Stimulated activated naive B cell treated with anti-CD40 and anti-IgM and Interleukin-4, amounts not matched to agents 10 μg/mL and 1 μg/mL and 100 μg/mL, for 72 hours (primary cell): ENCODE measurements around the gene FREM2.

ENCODE experiments used
- ATAC-seq, 2 donors: fragments of 150-1000 bp; cut with Tn5 transposase; replicated peaks; 2 replicates each; pipeline ENCODE4 v1.10.0; 2021; ENCODE audit warnings: moderate library complexity in 1 of 2
- DNase-seq: peaks from one replicate; pipeline ENCODE4 v3.0.0; 2021
- H3K27ac Mint-ChIP-seq: one replicate; pipeline ENCODE4 v1.8.0; 2022; ENCODE audit warnings: mild to moderate bottlenecking, mixed read lengths
- H3K27me3 Mint-ChIP-seq, 2 donors: one replicate each; pipeline ENCODE4 v1.8.0; 2022; ENCODE audit warnings: mixed read lengths in 2 of 2
- H3K36me3 Mint-ChIP-seq, 2 donors: one replicate each; pipeline ENCODE4 v1.8.0; 2022; ENCODE audit warnings: mixed read lengths in 2 of 2, mild to moderate bottlenecking in 1 of 2
- H3K4me1 Mint-ChIP-seq, 2 donors: one replicate each; pipeline ENCODE4 v1.8.0; 2022; ENCODE audit warnings: mixed read lengths in 2 of 2, mild to moderate bottlenecking in 1 of 2
- H3K4me3 Mint-ChIP-seq, 2 donors: one replicate each; pipeline ENCODE4 v1.8.0; 2022; ENCODE audit warnings: mild to moderate bottlenecking in 2 of 2, mixed read lengths in 2 of 2, moderate library complexity in 1 of 2
- H3K9me3 Mint-ChIP-seq, 2 donors: one replicate each; pipeline ENCODE4 v1.8.0; 2022; ENCODE audit warnings: mixed read lengths in 2 of 2, mild to moderate bottlenecking in 1 of 2

The FREM2 gene, protein sequence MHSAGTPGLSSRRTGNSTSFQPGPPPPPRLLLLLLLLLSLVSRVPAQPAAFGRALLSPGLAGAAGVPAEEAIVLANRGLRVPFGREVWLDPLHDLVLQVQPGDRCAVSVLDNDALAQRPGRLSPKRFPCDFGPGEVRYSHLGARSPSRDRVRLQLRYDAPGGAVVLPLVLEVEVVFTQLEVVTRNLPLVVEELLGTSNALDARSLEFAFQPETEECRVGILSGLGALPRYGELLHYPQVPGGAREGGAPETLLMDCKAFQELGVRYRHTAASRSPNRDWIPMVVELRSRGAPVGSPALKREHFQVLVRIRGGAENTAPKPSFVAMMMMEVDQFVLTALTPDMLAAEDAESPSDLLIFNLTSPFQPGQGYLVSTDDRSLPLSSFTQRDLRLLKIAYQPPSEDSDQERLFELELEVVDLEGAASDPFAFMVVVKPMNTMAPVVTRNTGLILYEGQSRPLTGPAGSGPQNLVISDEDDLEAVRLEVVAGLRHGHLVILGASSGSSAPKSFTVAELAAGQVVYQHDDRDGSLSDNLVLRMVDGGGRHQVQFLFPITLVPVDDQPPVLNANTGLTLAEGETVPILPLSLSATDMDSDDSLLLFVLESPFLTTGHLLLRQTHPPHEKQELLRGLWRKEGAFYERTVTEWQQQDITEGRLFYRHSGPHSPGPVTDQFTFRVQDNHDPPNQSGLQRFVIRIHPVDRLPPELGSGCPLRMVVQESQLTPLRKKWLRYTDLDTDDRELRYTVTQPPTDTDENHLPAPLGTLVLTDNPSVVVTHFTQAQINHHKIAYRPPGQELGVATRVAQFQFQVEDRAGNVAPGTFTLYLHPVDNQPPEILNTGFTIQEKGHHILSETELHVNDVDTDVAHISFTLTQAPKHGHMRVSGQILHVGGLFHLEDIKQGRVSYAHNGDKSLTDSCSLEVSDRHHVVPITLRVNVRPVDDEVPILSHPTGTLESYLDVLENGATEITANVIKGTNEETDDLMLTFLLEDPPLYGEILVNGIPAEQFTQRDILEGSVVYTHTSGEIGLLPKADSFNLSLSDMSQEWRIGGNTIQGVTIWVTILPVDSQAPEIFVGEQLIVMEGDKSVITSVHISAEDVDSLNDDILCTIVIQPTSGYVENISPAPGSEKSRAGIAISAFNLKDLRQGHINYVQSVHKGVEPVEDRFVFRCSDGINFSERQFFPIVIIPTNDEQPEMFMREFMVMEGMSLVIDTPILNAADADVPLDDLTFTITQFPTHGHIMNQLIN (N-terminal part only)

DNA sequence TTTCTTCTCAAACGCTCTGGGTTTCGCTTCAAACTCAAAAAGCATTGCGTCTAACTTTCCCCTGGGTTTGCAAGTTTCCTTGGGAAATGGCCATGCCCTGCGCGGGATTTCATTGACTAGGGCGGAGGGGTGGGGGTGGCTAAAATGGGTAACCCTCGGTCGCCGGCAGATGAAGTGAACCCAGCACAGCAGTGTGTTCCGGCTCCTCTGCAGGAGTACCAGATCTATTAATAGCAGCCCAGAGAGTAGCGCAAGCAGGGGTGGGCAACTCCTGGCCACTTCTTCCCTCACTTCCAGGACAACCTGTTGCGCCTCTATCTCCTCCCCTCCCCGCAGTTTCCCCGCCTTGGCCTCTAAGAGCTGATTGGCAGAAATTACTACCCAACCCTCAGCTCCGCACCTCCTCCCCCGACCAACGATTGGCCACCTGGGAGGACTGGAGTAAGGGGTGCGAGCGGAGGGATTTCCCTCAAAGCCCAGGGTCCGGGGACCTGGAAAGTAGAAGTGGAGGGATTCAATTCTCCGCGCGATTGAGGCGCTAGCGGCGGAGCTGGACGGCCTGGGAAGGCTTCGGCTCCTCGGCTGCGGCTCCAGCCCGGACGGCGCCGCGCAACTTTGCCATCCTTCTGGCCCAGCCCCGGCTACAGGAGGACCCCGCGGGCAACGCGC, at the start of gene FREM2:
TSS of gene FREM2 (plus strand) at position 501 of the 669 bp plus-strand sequence. CDS start 268 bp downstream, outside the sequence.
- ATAC-seq (peak in 1 of 2 donors; percentile 19), DNase-seq (no peak)
- no peaks in the 10 kb centered on the region for H3K9me3 Mint-ChIP-seq
- no peak within 1 kb of the TSS for H3K27ac Mint-ChIP-seq
- peaks cover 5 to 13% of the 10 kb centered on the region in 2 donors for H3K4me1 Mint-ChIP-seq
- no peak within 1 kb of the TSS for H3K4me3 Mint-ChIP-seq
- no peaks in the 10 kb centered on the region for H3K36me3 Mint-ChIP-seq
- peaks cover 21 to 45% of the 10 kb centered on the region in 2 donors for H3K27me3 Mint-ChIP-seq

DNA sequence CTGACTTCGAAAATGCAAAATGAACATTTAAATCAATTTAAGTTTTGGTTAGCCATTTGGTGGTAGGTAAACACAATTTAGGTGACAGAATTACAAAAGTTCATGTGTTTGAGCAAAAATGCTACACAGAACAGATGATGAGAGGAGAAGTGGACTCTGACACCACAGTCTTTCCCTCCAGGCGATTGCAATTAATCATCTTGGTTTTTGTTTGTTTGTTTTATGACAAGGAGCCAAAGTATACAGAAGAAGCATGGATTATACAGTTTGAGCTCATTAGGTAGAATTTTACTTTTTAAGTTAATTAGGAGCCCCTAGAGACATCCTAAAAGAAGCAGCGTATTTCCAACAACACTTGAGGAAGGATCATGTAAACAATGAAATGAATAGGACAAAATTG, 49.3 kb upstream of the FREM2 start:
- Mint-ChIP-seq H3K27me3 (peaks cover 0 to 9% of the 10 kb centered on the region in 2 donors), H3K36me3 (no peaks in the 10 kb centered on the region), H3K4me3 (no peak overlapping the region), H3K4me1 (no peaks in the 10 kb centered on the region), H3K9me3 (no peaks in the 10 kb centered on the region), H3K27ac (no peak overlapping the region)
- ATAC-seq (no peak), DNase-seq (no peak)

DNA sequence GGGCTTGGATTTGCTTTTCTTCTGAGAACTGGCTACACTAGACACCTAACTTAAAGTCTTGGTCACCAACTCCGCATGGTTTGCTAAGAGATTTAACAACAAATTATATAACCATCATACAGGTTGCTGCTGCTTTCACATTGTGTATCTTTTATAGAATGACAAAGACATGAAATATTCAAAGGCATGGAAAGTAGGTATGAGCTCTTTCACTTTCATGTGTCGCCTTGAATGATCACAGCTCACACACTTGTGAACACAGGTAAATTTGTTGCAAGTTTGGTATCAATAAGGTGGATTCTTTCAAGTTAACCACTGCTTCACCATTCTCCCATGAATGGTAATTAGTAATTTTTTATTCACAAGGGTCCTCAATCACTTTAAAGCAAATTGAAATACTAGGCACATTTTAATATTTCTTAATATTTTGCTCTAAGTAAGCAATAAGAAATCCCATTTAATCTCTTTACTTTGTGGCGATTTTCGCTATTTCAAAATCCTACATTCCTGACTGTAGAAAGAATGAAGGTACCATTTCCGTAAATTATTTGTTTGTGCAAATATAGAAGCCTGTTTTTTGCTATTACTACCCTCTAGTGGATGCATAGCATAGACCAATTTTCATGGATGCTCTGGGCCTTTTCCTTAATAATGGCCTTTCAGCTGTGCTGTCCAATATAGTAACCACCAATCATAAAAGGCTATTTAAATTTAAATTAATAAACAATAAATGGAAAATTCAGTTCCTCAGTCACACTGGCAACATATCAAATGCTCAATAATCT, 45.5 kb upstream of the FREM2 start:
- Mint-ChIP-seq H3K9me3 (no peaks in the 10 kb centered on the region), H3K27me3 (peaks cover 0 to 9% of the 10 kb centered on the region in 2 donors), H3K4me1 (no peaks in the 10 kb centered on the region), H3K27ac (no peak overlapping the region), H3K36me3 (no peaks in the 10 kb centered on the region), H3K4me3 (no peak overlapping the region)
- ATAC-seq (no peak), DNase-seq (no peak)

DNA sequence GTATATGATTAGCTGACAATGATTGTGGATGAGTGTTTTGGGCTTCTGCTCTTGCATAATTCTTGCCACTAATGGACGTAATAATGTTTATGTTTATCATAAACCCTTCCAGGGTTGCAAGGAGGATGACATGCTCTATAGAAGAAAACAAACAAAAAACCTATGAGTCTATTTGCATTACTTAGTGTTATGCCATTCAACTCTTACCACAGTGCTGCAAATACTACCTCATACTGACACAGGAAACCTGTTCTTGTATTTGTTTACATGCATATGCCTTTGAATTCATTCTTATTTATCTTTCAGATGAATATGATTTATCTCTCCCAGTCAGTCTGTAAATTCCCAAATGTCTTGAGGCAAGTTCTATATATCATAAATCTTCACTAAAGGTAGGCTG, 39.6 kb upstream of the FREM2 start:
- Mint-ChIP-seq H3K4me3 (no peak overlapping the region), H3K36me3 (no peaks in the 10 kb centered on the region), H3K4me1 (no peaks in the 10 kb centered on the region), H3K27ac (no peak overlapping the region), H3K9me3 (no peaks in the 10 kb centered on the region), H3K27me3 (no peaks in the 10 kb centered on the region)
- no peak for DNase-seq
- no peak for ATAC-seq

DNA sequence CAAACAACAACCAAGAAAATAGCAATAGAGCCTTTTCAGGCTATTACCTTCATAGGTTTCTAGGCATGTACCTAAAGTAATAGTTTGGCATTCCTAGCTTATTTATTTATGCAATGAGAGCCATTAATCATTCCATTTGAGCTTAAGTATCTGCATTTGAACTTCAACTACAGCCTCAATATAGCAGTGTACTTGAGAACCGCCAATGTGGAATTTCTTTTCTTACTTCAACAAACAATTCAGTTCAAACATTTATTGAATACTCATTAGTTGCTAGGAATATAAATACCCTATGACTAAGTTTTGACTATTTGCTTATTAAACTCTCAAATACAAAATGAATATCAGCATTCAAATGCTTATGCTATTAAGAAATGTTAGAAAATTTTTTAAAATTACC, 38.0 kb upstream of the FREM2 start:
- Mint-ChIP-seq H3K27me3 (no peaks in the 10 kb centered on the region), H3K4me3 (no peak overlapping the region), H3K9me3 (no peaks in the 10 kb centered on the region), H3K27ac (no peak overlapping the region), H3K36me3 (no peaks in the 10 kb centered on the region), H3K4me1 (no peaks in the 10 kb centered on the region)
- DNase-seq (no peak), ATAC-seq (no peak)

DNA sequence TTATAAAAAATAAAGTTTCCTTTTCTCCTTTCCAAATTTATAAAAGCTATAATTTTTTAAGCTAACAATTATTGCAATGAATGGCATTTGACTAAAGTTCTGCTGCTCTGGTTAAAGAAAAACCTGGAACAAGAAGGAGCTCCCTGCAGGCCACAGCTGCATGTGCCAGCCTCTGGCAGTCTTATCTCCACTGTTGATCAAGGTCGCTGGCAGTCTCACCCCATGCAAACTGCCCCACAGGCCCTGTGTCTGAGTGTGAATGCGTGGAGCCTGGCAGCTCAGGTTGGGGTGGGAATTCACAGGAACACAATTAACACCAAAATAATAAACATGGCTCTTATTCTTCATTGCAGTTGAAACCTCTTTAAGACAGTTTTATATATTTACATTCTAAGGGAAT, 30.2 kb upstream of the FREM2 start:
- no peak overlapping the region for H3K4me3 Mint-ChIP-seq
- DNase-seq (no peak), ATAC-seq (no peak)
- no peaks in the 10 kb centered on the region for H3K4me1 Mint-ChIP-seq
- H3K27ac Mint-ChIP-seq: no peak overlapping the region
- H3K27me3 Mint-ChIP-seq: no peaks in the 10 kb centered on the region
- no peaks in the 10 kb centered on the region for H3K36me3 Mint-ChIP-seq
- H3K9me3 Mint-ChIP-seq: no peaks in the 10 kb centered on the region

DNA sequence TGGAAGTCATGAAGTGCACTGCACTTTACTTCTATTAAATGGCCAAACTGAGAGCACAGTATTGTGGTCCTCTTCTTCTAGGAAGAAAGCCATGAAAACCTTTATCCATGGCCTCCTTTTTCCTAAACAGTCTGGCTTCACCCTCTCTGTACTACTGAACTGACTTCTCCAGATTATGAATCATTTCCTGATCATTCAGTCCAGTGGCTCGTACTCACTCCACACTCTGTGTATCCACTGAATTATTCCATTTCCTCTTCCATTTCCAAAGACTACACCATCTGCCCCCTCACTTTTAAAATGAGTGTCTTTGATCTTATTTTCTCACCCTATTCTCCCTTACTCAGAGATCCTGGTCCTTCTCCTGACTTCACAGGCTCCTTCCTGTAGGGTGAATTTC, 29.7 kb upstream of the FREM2 start:
- DNase-seq (no peak), ATAC-seq (no peak)
- Mint-ChIP-seq H3K4me1 (no peaks in the 10 kb centered on the region), H3K36me3 (no peaks in the 10 kb centered on the region), H3K27me3 (no peaks in the 10 kb centered on the region), H3K9me3 (no peaks in the 10 kb centered on the region), H3K27ac (no peak overlapping the region), H3K4me3 (no peak overlapping the region)

DNA sequence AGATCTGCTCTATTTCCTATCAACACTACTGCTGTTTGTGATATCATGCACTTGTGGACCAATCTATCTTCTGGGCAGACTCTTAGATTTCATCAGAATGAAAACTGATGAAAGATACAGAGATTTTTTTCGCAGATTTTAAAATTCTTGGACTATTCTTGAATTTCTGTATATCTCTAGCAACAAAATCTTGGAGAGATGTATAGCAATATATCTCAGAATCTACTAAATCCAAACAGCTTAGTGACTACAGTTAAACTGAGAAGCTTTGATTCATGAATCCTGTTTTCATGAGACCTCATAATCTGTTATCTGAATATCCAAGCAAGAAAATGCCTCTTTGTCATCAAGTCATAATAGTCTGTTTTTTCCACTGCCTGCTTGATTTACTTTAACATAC, 28.0 kb upstream of the FREM2 start:
- ATAC-seq (no peak), DNase-seq (no peak)
- no peaks in the 10 kb centered on the region for H3K36me3 Mint-ChIP-seq
- no peak overlapping the region for H3K4me3 Mint-ChIP-seq
- no peaks in the 10 kb centered on the region for H3K4me1 Mint-ChIP-seq
- H3K27ac Mint-ChIP-seq: no peak overlapping the region
- no peaks in the 10 kb centered on the region for H3K9me3 Mint-ChIP-seq
- H3K27me3 Mint-ChIP-seq: peaks cover 0 to under 1% of the 10 kb centered on the region in 2 donors

DNA sequence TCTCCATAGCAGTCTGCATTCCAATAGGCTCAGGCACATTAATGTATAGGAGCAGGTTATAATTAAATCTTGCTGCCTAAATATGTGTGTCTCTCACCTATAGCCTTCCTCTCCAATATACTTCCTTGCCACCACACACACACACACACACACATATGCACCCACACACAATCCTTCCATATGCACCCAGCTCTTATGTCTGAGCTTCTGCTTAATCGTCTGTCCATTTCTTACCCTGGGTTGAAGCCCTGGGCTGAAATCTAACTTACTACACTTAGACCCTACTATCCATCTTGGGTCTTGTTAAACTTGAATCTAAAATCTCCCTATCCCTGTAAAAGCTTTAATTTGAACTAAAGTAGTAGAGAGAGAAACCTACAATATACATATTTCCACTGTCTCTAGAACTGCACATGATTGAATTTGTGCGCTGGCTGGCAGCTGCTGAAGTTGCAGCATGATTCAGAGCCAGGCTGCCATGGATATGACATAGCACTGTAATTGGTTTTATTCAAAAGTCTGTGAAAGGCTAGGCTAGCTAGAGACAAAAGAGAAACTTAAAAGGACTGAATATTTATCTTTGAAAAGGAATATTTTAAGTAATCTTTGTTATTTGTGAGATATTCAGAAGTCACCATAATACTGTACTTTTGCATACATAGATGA, 25.7 kb upstream of the FREM2 start:
- no peaks in the 10 kb centered on the region for H3K4me1 Mint-ChIP-seq
- H3K36me3 Mint-ChIP-seq: no peaks in the 10 kb centered on the region
- ATAC-seq (no peak), DNase-seq (no peak)
- no peaks in the 10 kb centered on the region for H3K9me3 Mint-ChIP-seq
- H3K4me3 Mint-ChIP-seq: no peak overlapping the region
- peaks cover 0 to 6% of the 10 kb centered on the region in 2 donors for H3K27me3 Mint-ChIP-seq
- no peak overlapping the region for H3K27ac Mint-ChIP-seq

DNA sequence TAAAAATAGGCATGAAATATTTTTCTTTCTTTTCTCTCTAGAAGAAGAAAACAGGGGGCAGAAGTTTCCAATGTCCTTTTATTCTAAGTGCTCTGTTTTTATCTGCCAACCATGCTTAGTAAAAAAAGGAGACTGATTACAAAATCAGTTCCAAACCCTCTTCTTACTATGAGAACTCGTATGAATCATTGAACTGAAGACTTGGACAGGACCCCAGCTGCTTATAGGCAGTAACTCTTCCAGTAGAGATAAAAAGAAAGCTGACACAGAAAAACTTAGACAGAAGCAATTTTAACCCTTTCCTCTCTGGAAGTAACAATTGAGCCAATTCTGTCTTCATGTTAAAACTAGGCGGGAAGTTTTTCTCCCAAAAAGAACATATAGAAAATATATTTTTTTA, 24.5 kb upstream of the FREM2 start:
- ATAC-seq (no peak), DNase-seq (no peak)
- H3K4me1 Mint-ChIP-seq: no peaks in the 10 kb centered on the region
- H3K27ac Mint-ChIP-seq: no peak overlapping the region
- no peaks in the 10 kb centered on the region for H3K9me3 Mint-ChIP-seq
- peaks cover 0 to 6% of the 10 kb centered on the region in 2 donors for H3K27me3 Mint-ChIP-seq
- no peaks in the 10 kb centered on the region for H3K36me3 Mint-ChIP-seq
- no peak overlapping the region for H3K4me3 Mint-ChIP-seq

DNA sequence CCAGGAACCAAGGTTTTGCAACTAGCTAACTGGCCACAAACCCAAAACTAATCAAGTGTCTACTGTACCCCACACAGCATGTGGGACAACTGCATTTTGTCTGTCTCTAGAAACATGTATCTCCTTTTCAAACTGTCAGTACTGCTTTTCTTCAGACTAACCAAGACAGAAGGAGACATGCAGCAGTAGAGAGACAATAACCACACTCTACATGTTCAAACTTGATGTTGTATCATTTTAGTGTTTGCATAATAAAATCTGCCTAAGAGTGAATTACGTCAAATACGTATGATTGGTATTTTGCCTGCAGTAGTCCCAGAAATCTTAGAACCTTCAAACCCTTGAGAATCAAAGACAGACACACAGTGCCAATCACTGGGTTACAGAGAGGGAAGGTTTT, 22.0 kb upstream of the FREM2 start:
- Mint-ChIP-seq H3K27ac (no peak overlapping the region), H3K36me3 (no peaks in the 10 kb centered on the region), H3K27me3 (peaks cover 0 to 6% of the 10 kb centered on the region in 2 donors), H3K9me3 (no peaks in the 10 kb centered on the region), H3K4me1 (no peaks in the 10 kb centered on the region), H3K4me3 (no peak overlapping the region)
- ATAC-seq (no peak), DNase-seq (no peak)

DNA sequence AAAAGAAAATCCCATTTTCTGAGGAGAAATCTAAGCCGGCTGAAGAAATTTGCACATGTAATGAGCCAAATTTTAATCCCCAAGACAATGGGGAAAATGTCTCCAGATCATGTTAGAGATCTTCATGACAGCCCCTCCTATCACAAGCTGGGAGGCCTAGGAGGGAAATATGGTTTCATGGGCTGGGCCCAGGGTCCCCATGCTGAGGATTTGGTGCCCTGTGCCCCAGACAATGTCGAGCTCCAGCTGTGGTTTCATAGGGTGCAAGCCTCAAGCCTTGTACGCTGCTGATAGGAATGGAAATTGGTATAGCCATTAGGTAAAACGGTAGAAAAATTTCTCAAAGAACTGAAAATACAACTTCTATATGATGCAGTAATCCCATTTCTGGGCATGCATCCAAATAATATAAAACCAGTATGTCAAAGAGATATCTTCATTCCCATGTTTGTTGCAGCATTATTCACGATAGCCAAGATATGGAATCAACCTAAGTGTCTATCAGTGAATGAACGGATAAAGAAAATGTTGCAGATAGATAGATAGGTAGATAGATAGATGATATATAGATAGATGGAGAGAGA, 19.3 kb upstream of the FREM2 start:
- no peak overlapping the region for H3K27ac Mint-ChIP-seq
- H3K27me3 Mint-ChIP-seq: peaks cover 0 to 6% of the 10 kb centered on the region in 2 donors
- H3K4me3 Mint-ChIP-seq: no peak overlapping the region
- no peaks in the 10 kb centered on the region for H3K4me1 Mint-ChIP-seq
- no peaks in the 10 kb centered on the region for H3K9me3 Mint-ChIP-seq
- DNase-seq (no peak), ATAC-seq (no peak)
- no peaks in the 10 kb centered on the region for H3K36me3 Mint-ChIP-seq
